SIG-M5 (cell line): ENCODE measurements around the gene CBLB.
A peak's percentile ranks its signal among the peaks of the same experiment; 100 is the strongest.
"Not testable (repeated sequence)": the region's sequence is repeated elsewhere in the genome, so short reads cannot be mapped to it uniquely, and the experiment has no call there.

Source experiments
- DNase-seq: peaks from one replicate; lab custom pipeline; 2025; lab: John Stamatoyannopoulos, UW

Gene CBLB

DNA sequence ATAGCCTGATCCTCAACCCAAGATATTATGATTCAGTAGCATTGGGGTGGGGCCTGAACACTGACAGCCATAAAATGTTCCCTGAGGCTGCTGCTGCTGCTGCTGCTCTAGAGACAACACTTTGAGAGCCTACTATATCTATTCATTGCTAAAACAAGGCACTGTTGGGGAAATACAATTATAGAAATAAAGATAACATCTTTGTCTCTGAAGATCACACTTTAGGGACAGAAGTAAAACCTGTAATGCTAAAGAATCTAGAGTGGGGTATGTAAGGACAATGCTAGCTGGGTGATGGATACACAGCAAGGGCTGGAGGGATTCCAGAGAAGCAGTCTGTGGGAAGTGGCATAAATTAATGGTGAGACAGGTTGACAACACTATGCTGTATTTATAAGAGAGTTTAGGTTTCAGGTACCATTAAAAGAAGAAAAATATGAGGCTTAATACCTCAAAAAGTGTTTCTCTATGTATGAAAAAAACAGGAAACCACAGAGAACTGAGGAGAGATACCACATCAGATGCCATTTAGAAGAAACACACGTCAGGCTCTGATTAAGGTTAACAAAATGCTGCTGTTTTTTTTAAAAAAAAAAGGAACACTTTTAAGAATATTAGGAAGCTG lies 115.9 kb downstream of the CBLB start:
- DNase-seq, result no peak

DNA sequence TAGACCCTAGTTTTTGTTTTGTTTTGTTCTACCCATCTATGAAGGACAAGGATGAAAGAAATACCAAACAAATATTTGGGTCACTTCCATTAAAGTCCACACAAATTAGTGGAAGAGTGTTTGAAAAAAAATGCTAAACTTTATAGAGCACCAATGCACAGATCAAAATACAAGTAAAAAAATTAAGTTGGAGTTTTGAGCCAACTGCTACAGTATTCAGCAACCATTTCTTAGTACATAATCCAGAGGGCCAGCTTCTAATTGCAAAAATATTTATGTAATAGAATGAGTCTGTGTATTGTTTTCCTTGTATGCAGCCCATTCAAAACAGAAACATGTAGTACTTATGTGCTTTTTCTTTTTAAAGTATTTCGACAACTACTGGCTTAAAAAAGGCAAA lies 121.1 kb downstream of the CBLB start:
- DNase-seq, result no peak

DNA sequence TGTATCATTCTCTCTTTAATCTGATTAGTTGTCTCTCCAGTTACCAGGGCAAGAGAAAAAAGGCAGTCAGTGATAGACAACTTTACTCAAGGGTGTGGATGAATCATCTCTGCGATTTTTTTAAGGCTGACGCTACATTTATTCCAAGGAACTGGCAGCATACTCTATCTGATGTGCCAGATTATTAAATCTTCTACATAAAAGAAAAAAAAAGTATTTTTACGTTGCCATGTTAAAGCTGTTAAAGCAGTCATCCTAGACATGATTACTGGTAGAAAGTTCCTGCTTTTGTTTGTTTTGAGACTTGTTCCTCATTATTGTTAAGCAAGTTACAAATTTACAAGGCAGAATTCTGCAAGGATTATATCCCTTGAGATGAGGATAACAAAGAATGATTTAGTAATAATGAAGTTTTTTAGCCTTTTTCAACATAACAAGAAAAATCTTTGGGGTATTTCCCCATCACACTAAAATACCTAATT lies 121.7 kb downstream of the CBLB start:
- no peak for DNase-seq

DNA sequence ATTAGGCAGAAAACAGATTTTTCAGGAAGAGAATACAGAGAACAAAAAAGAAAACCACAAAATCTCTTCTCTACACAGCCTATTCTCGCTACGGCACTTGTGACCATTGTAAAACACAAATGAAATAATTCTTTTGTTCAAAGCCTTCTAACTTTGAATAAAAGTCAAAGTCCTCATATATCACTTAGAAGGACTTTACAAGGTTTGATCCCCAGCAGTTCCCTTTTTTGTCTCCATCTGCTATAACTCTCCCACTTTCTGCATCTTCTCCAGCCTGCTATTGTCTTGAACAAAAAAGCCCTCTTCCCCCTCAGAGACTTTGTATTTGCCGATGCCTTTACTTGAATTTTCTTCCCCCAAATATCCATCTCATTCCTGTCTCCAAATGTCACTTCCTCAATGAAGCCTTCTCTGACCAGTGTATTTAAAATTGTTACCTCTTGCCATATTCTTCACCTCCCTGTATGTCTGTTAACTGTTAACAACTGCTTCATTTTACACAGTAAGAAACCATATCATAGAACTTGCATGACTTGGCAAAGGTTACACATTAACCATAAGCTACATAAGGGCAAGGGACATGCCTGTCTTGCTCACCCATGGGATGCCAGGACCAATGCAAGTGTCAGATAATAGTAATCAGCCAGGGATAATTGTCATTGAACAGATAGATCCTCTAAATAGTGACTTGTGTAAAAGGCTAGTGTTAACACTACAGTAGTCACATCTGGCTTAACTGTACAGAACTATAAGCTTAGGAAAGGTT lies 122.4 kb downstream of the CBLB start:
- DNase-seq, result no peak

DNA sequence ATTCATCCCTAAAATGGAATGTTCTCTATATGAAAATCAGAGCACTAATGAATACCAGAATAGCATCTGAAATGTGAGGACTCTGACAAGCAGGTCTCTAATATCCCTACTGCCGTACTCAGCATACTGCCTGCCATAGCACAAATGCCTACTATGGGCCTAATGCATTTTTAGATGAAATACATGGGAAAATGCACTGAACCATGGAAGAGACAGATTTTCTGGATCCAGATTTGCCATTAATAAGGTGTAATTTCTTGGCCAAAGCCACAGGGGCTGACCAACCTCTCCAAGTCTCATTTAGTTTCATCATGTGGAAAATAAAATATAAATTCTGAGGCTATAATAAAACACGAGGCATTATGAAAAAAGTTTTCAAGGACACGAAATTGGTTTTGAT lies 123.8 kb downstream of the CBLB start:
- DNase-seq, result no peak

DNA sequence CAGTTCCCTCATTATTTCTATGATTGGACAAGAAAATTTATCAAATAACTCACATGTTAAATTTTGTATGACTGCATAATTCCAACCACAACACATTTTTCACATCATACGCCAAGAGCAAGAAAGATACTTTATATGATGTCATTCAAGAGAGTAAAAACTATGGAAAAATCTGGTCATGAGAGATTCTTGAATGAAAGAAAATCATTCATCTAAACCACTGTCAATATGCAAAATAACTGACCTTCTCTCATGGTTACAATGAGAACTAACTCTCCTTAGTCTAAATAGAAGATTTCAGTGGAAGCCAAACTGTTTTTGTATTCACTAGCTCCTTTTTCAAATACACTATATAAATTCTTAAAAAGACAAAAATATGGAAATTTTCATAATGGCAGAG lies 124.6 kb downstream of the CBLB start:
- DNase-seq, result no peak

DNA sequence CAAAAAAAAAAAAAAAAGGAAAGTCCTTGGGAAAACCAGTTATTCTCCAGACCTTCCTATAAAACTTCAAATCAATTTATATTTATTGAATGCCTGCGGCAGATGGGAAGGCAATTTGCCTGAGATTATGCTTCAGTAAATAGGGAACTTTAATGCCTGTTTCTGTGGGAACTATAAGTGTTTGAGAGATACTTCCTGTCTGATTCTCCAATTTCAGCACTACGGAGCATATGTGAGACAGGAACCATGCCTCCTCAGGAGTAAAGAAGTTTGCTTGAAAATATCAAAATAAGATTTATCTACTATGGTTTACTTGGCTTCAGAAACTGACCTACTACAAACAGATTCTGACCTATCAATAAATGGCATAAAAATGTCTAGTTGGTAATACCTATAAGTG lies 135.5 kb downstream of the CBLB start:
- no peak for DNase-seq

DNA sequence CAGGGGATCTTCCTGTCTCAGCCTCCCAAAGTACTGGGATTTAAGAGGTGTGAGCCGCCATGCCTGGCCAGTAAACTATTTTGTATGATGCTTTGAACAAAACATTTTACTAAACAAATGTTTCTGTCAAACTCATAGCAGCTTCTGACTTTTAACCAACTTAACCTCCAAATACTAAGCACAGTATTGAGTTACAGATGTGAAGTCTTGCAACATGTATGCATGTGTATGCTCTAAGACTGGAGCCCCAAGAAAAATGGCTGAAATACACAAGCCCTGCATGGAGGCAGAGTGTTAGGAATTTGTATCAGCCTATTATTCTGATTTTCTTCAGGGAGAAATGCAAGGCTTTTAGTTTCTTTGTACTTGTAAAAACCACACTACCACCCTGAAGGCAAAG lies 137.1 kb downstream of the CBLB start:
- no peak for DNase-seq

DNA sequence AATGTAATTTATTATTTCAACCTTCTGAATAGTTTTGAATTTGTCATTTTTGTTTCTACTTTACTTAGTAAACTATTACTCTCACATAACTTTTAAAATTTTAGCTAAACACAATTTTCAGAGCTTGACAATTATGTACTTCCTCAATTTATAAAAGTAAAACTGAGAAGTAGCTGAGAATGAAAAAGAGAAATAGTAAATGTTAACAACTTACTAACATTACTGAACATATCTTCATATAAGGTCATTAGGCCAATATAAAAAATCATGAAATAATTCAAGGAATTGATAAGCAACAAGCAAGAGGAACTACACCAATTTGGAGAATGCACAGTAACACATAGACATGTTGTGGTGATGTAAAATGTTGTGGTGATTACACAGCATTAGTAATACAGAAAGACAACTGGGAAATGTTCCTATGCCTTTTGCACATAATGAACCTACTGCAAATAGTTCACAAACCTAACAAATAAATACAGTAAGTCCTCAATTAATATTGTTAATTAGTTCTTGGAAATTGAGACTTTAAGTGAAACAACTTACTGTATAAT lies 137.9 kb downstream of the CBLB start:
- no peak for DNase-seq

DNA sequence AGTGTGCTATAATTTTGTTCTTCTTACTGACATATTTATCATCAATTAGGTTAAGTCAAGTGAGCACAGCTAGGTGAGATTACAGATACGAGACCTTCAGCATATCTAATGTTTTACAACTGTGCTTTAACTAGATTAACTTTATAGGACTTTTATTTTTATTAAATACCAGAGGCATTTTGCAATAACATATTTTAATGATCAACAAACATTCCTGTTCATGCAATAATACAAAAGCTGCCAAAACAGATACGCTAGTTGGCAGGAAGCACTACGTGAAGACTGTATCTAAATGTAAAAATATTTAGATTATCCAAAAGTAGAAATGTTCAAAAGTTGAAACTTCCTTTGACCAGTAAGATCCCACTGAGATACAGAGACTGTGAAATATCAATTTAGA lies 139.1 kb downstream of the CBLB start:
- no peak for DNase-seq

DNA sequence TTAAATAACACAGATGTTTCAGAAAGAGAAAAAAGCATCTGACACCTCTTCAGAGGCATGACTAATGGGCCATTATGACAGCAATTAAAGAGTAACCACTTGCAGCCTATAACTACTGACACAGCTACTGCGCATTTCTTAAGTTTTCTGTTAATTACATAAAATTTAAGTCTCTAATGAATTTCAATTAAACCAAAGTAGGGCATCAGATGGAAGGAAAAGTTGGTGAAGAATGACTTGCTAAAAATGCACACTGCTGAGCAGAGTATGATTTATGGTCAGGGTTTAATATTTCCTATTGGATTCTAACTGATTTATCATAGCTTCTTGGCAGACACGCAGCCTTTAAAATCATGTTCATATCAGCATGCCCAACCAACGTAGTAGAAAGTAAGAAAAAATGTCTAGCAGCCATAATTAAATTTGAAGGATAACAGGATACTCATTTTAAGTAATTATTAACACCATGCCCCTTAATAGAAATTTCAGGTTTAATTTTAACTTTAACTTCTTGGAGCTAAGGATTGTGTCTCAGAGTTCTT lies 140.0 kb downstream of the CBLB start:
- no peak for DNase-seq

DNA sequence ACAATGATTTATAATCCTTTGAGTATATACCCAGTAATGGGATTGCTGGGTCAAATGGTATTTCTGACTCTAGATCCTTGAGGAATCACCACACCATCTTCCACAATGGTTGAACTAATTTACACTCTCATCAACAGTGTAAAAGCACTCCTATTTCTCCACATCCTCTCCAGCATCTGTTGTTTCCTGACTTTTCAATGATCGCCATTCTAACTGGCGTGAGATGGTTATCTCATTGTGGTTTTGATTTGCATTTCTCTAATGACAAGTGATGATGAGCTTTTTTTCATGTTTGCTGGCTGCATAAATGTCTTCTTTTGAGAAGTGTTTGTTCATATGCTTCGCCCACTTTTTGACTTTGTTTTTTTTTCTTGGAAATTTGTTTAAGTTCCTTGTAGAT lies 141.8 kb downstream of the CBLB start:
- DNase-seq, result not testable (repeated sequence)

DNA sequence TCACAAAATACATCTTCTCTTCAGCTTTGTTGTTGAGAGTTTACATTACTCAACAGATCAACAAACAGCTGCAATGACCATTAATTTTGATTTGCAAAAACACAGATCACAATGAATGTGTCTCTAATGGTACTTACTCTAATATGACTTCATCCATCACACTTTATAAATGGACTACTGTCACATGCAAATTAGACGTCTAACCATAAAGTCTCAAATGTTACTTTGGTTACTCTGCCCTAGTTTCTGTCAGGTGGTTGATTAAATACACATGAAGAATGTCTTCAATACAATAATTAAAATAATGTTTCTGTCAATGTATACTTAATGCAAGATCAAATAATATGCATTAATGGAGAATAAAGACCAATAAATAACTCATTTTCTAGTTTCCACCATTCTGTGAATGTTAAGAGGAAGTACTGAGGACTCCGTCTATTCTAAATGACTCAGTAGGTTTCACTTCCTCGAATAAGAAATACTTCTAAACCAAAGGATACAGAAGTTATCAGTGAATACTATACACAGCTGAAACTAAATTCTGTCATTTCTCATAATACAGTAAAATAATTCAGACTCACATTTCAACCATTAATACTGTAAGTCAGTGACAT lies 145.8 kb downstream of the CBLB start:
- peak; percentile 36 for DNase-seq

DNA sequence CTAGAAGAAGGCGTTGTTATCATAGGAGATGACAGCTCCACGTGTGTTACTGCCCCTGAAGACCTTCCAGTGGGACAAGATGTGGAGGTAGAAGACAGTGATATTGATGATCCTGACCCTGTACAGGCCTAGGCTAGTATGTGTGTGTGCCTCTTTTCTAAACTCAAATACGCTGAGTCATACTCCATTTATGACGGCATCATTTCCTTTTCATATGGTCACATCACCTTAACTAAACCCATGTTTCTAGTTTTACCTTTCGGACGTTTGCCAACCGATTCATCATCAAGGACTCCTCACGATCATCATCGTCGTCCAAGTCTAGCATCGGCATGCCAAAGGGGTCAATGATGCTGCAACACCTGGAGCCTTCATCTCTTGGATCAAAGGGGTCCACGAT lies 149.0 kb downstream of the CBLB start:
- no peak for DNase-seq

DNA sequence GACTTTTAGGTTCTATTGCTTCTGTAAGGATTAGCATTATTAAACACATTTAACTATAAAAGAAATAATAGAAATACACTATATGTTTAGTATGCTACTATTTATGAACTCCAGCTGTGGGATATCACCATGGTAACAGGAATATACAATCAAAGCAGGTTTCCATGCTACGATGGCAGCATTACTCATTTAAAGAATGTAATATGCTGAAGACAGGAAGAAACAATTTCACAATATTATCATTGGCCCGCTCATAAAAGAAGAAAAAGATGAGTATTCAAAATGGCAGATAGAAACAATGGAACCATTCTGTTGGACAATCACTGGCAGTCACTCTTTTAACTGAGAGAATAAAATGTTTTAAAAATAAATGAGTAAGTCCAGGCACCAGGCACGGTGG lies 153.4 kb downstream of the CBLB start:
- DNase-seq, result no peak

DNA sequence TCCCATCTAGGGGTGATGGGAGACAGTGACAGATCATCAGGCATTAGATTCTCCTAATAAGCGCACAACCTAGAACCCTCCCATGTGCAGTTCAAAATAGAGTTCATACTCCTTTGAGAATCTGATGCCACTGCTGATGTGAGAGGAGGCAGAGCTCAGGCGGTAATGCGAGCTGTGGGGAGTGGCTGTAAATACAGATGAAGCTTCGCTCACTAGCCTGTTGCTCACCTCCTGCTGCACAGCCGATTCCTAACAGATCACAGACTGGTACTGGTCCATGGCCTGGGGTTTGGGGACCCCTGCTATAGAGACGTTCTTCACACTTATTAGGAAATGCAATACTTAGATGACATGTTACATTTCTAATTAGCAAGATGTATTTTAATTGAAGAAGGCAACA lies 154.4 kb downstream of the CBLB start:
- DNase-seq, result no peak

DNA sequence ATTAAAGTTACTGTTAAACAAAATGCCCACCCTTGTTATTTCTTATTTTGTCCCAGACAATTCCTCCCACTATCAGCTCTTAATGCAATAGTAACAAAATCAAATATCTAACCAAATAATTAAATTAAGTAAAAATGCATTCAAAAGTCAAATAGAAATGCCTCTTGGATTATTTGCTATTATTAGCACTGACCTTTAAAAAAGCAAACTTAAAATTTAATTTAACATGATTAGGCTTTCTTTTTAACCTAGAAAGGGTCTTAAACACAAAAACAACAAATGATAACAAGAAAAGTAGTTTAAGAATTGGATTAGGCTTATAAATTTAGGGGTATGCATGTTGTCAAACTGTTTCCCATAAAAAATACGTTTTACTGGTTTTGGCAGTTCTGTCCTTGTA lies 159.8 kb downstream of the CBLB start:
- no peak for DNase-seq

DNA sequence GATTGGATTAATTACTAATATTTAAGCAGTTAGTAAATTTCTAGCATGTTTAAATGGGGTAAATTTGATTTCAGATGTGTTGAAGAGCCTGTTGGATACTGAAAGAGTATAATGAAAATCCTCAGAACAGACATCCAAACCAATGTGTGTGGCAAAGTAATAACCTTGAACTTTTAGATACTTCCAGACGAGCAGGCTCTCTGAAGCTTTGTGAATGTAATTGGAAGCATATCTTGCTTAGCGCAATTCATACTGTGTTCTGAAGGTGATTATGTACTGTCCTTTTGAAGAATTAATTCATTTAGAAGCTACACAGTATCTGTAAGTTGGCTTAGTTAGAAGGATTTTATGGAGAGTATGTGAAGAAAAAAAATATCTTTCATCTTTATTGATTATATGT lies 161.8 kb downstream of the CBLB start:
- no peak for DNase-seq

DNA sequence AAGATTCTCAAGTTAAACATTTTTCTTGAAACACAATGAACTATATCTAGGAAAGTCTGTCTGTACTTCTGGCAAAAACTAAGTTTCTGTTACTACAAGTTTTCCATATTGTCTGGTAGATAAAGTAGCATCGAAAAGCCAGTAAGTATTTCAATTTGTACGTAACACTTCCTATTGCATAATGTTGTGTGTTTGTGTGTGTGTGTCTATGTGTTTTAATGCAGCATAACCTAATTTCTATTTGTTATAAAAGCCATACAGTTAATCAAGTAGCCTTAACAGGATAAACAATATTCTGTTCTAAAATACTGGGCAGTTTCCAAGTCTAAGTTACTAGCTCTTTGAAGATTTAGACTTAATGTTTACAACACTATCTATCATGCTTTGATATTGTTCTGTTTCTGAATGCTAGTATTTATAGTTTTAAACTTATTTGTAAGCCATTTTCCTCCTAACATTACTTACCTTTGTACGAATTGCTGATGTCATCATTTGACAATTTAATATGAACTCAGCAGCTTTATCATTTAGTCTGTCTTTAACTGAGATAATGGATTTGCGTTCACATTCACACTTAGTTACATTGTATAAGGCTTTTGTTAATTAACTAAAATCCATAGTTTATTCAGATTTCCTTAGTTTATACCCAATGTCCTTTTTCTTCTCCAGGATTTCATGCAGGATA lies 163.9 kb downstream of the CBLB start:
- no peak for DNase-seq

DNA sequence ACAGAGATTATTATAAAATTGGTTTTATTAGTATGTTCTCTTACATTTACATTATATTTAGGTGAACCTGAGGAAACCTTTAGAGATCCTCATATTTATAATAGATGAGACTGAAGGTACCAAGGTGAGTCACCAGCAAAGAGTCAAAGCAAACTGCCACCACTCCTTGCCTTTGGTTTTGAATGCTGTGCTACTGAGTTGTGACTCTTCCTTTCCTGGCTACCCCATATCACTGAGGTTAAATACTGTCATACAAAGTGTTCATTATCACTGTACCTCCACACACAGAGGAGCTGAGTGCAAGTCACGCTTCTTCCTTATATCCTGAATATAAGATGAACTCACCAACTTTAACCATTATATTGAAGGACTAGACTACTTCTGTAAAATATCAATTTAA lies 168.2 kb downstream of the CBLB start:
- DNase-seq, result no peak

DNA sequence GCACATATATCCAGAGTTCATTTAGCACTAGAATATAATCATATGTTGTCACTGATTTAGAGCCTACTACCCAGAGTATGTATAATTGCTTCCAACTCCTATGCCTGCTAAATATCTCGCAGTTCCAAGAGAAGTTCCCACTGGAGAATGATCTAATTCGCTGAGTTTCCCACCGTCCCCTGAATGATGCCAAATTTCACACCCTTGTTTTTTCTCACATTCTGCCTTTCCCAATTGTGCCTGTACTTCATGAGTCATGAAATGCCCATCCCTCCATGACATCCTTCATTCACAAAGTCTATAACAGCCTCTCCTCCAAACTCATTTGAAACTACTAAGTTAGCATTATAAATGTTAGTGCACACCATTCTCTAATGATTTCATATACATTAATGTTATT lies 177.2 kb downstream of the CBLB start:
- no peak for DNase-seq

DNA sequence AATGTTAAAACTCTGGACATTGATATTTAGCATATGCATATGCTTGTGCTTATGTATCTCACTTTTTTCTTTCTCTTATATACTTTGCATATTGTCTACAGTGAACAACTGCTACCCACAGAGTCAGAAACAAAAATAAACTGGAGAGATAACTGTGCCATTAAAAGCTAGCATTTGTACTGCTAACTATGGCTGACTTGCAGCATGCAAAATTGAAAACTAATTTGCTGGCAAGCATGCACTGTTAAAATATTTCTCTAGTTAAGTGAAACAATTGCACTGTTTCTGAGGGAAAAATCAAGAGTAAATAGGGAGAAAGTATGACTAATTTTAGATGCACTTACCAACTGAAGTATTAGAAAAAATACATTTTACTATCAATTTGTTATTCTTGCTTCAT lies 177.8 kb downstream of the CBLB start:
- DNase-seq, result no peak
